A549 (cell line): ENCODE measurements around the gene FAM120A. TPM values are rescaled to one million over a fixed set of nuclear protein-coding genes. Genes with fewer than 3 reads are reported as not detected.

Source experiments
- ATAC-seq, 2 experiments: fragments of 200-7000 bp in 1 of 2; fragments of >200 bp in 1 of 2; cut with Nextera tagmentation in 1 of 2; cut with Tn5 transposase in 1 of 2; 3 replicates each; pipeline versions ENCODE4 v1.8.0 to v1.9.1; 2018 to 2020; ENCODE audit warnings: mild to moderate bottlenecking in 1 of 2, moderate library complexity in 1 of 2
- CTCF ChIA-PET: fragments of 300-600 bp; sonication (Branson Sonifier 250); formaldehyde crosslinking; extraction: SDS; loops from one replicate; lab custom pipeline; 2021; ENCODE audit warnings: antibody characterized with exemption, inconsistent platforms; lab: Yijun Ruan, JAX
- POLR2A ChIA-PET: fragments of 350-600 bp; formaldehyde crosslinking; extraction: SDS; loops from one replicate; lab custom pipeline; 2021; ENCODE audit warnings: antibody characterized with exemption, inconsistent platforms; lab: Yijun Ruan, JAX
- DNase-seq, 2 experiments: peaks; one replicate each; pipeline versions ENCODE4 v3.0.0 to v3.0.0-alpha.2; 2011 to 2016; ENCODE audit warnings: low read depth in 1 of 2, low spot score in 1 of 2
- FAIRE-seq: peaks from 2 replicates; lab custom pipeline; 2011; peaks lifted over from hg19 to GRCh38; lab: Jason Lieb, UNC
- H3K27ac ChIP-seq, 2 experiments: fragments of >200 bp; sonication (Bioruptor Twin); formaldehyde crosslinking; 3 replicates each; pipeline ENCODE4 v1.5.1; 2016 to 2017
- H3K4me1 ChIP-seq: fragments of >200 bp; sonication (Bioruptor Twin); formaldehyde crosslinking; 3 replicates; pipeline ENCODE4 v1.6.1; 2016
- H3K4me2 ChIP-seq: fragments of >200 bp; sonication (Bioruptor Twin); formaldehyde crosslinking; 3 replicates; pipeline ENCODE4 v1.6.1; 2016
- H3K4me3 ChIP-seq: fragments of >200 bp; sonication (Bioruptor Twin); formaldehyde crosslinking; 3 replicates; pipeline ENCODE4 v1.5.1; 2016
- H3K9me3 ChIP-seq: fragments of >200 bp; sonication (Bioruptor Twin); formaldehyde crosslinking; 3 replicates; pipeline ENCODE4 v1.6.1; 2016
- CEBPB ChIP-seq, 2 experiments: fragments of >200 bp in 1 of 2; sonication (Bioruptor Twin) in 1 of 2; formaldehyde crosslinking in 1 of 2; IDR thresholded peaks; 2 replicates each; pipeline ENCODE4 v1.6.1; 2012 to 2016
- CHD2 ChIP-seq: fragments of 150-350 bp; IDR thresholded peaks from 2 replicates; pipeline ENCODE4 v1.6.1; 2014; ENCODE audit warnings: low read length; ENCODE audit not compliant: partially characterized antibody
- CHD4 ChIP-seq: fragments of 200-600 bp; sonication (generic); IDR thresholded peaks from 2 replicates; pipeline ENCODE4 v1.6.1; 2016; ENCODE audit warnings: antibody characterized with exemption, mild to moderate bottlenecking, borderline replicate concordance
- EHF ChIP-seq: fragments of 250-450 bp; sonication (Bioruptor Pico); IDR thresholded peaks from 2 replicates; pipeline ENCODE4 v1.5.0; 2020; ENCODE audit warnings: mild to moderate bottlenecking
- FOSB ChIP-seq: fragments of 250-450 bp; sonication (Bioruptor Pico); IDR thresholded peaks from 2 replicates; pipeline ENCODE4 v1.5.0; 2020; ENCODE audit warnings: mild to moderate bottlenecking, moderate library complexity
- HDAC2 ChIP-seq: fragments of 200-600 bp; sonication (generic); IDR thresholded peaks from 2 replicates; pipeline ENCODE4 v1.6.1; 2016
- HEYL ChIP-seq: fragments of 250-450 bp; sonication (Bioruptor Pico); IDR thresholded peaks from 2 replicates; pipeline ENCODE4 v1.8.0; 2021; ENCODE audit warnings: mild to moderate bottlenecking, moderate library complexity
- HOXA7 ChIP-seq: fragments of 250-450 bp; sonication (Bioruptor Pico); IDR thresholded peaks from 2 replicates; pipeline ENCODE4 v1.5.0; 2020; ENCODE audit warnings: mild to moderate bottlenecking, moderate library complexity
- JUN ChIP-seq, 2 experiments: fragments of >200 bp; sonication (Bioruptor Twin); formaldehyde crosslinking; IDR thresholded peaks; 2 replicates in 1 of 2; 3 replicates in 1 of 2; pipeline ENCODE4 v1.6.1; 2016 to 2017
- KDM1A ChIP-seq: fragments of 200-600 bp; sonication (generic); IDR thresholded peaks from 2 replicates; pipeline ENCODE4 v1.6.1; 2016; ENCODE audit warnings: low read depth, mild to moderate bottlenecking
- KDM5A ChIP-seq: fragments of 200-600 bp; sonication (generic); IDR thresholded peaks from 2 replicates; pipeline ENCODE4 v1.6.1; 2016; ENCODE audit warnings: antibody characterized with exemption, mild to moderate bottlenecking
- MAFK ChIP-seq: fragments of 450-650 bp; IDR thresholded peaks from 2 replicates; pipeline ENCODE4 v1.6.1; 2014; ENCODE audit not compliant: partially characterized antibody
- MAZ ChIP-seq: fragments of 150-350 bp; IDR thresholded peaks from 2 replicates; pipeline ENCODE4 v1.6.1; 2014; ENCODE audit warnings: antibody characterized with exemption, low read depth, low read length, borderline replicate concordance
- MYC ChIP-seq: IDR thresholded peaks from 2 replicates; pipeline ENCODE4 v1.6.1; 2012; ENCODE audit warnings: mild to moderate bottlenecking, inconsistent platforms, low read length, improper control_type of control experiment, borderline replicate concordance
- NPAS2 ChIP-seq: fragments of 250-450 bp; sonication (Bioruptor Pico); IDR thresholded peaks from 2 replicates; pipeline ENCODE4 v1.8.0; 2022; ENCODE audit warnings: mild to moderate bottlenecking, moderate library complexity, borderline replicate concordance
- NR3C1 ChIP-seq: fragments of >200 bp; sonication (Bioruptor Twin); formaldehyde crosslinking; IDR thresholded peaks from 3 replicates; pipeline ENCODE4 v1.6.1; 2017
- PHF8 ChIP-seq: fragments of 200-600 bp; sonication (generic); IDR thresholded peaks from 2 replicates; pipeline ENCODE4 v1.6.1; 2016; ENCODE audit warnings: low read depth, mild to moderate bottlenecking, antibody characterized with exemption, moderate library complexity, borderline replicate concordance
- POLR2A ChIP-seq: IDR thresholded peaks from 2 replicates; pipeline ENCODE4 v1.6.1; 2012; ENCODE audit warnings: mild to moderate bottlenecking, low read length
- RCOR1 ChIP-seq: fragments of 150-350 bp; IDR thresholded peaks from 2 replicates; pipeline ENCODE4 v1.6.1; 2014; ENCODE audit warnings: antibody characterized with exemption, low read length, low read depth
- TP53 ChIP-seq: fragments of 250-450 bp; sonication (Bioruptor Pico); IDR thresholded peaks from 2 replicates; pipeline ENCODE4 v1.5.0; 2021; ENCODE audit warnings: mild to moderate bottlenecking, moderate library complexity
- ZNF302 ChIP-seq: fragments of 250-450 bp; sonication (Bioruptor Pico); IDR thresholded peaks from 2 replicates; pipeline ENCODE4 v1.9.0; 2021; ENCODE audit warnings: inconsistent platforms, mild to moderate bottlenecking, moderate library complexity
- ZSCAN20 ChIP-seq: fragments of 250-450 bp; sonication (Bioruptor Pico); IDR thresholded peaks from 2 replicates; pipeline ENCODE4 v1.8.0; 2022; ENCODE audit warnings: mild to moderate bottlenecking, moderate library complexity
- WGBS: methylation state at CpG from one replicate; pipeline ENCODE4 v1.1.6; 2017; ENCODE audit errors: missing lambda C conversion rate; 5-methylcytosine and 5-hydroxymethylcytosine counted together
- polyA minus RNA-seq: library from RNA; depleted of rRNA, polyadenylated mRNA; stranded (reverse); fragments of >200 nt; gene quantifications from 2 replicates; pipeline ENCODE4 v1.2.3, GENCODE V29; 2011; rRNA and poly(A)+ RNA removed
- polyA plus RNA-seq, 4 experiments: library from polyadenylated mRNA; depleted of rRNA in 3 of 4; stranded (reverse); fragments of >200 nt; fragmentation: RNase III in 1 of 4; extraction: RNeasy Plus Mini Kit Qiagen cat#74134 plus additional on column Dnase treatment in 1 of 4; gene quantifications; 2 replicates in 3 of 4; 3 replicates in 1 of 4; pipeline ENCODE4 v1.2.3, GENCODE V29; 2011 to 2017
- TF ChIP-seq, protein P1 (sequence below): fragments of 450-650 bp; IDR thresholded peaks from 2 replicates; pipeline ENCODE4 v1.6.1; 2014; ENCODE audit warnings: antibody characterized with exemption
- TF ChIP-seq, protein P2 (sequence below): fragments of 250-450 bp; sonication (Bioruptor Pico); IDR thresholded peaks from 2 replicates; pipeline ENCODE4 v1.5.0; 2020; ENCODE audit warnings: low read depth, mild to moderate bottlenecking, moderate library complexity
- TF ChIP-seq, protein P3 (sequence below): fragments of 200-600 bp; sonication (generic); IDR thresholded peaks from 2 replicates; pipeline ENCODE4 v1.6.1; 2016; ENCODE audit warnings: antibody characterized with exemption, mild to moderate bottlenecking, moderate library complexity
- TF ChIP-seq, protein P4 (sequence below): fragments of >200 bp; sonication (Bioruptor Twin); formaldehyde crosslinking; IDR thresholded peaks from 3 replicates; pipeline ENCODE4 v1.6.1; 2016
- TF ChIP-seq, protein P5 (sequence below): fragments of 150-350 bp; IDR thresholded peaks from 2 replicates; pipeline ENCODE4 v1.6.1; 2014; ENCODE audit warnings: low read depth, mild to moderate bottlenecking, low read length

The FAM120A gene, protein sequence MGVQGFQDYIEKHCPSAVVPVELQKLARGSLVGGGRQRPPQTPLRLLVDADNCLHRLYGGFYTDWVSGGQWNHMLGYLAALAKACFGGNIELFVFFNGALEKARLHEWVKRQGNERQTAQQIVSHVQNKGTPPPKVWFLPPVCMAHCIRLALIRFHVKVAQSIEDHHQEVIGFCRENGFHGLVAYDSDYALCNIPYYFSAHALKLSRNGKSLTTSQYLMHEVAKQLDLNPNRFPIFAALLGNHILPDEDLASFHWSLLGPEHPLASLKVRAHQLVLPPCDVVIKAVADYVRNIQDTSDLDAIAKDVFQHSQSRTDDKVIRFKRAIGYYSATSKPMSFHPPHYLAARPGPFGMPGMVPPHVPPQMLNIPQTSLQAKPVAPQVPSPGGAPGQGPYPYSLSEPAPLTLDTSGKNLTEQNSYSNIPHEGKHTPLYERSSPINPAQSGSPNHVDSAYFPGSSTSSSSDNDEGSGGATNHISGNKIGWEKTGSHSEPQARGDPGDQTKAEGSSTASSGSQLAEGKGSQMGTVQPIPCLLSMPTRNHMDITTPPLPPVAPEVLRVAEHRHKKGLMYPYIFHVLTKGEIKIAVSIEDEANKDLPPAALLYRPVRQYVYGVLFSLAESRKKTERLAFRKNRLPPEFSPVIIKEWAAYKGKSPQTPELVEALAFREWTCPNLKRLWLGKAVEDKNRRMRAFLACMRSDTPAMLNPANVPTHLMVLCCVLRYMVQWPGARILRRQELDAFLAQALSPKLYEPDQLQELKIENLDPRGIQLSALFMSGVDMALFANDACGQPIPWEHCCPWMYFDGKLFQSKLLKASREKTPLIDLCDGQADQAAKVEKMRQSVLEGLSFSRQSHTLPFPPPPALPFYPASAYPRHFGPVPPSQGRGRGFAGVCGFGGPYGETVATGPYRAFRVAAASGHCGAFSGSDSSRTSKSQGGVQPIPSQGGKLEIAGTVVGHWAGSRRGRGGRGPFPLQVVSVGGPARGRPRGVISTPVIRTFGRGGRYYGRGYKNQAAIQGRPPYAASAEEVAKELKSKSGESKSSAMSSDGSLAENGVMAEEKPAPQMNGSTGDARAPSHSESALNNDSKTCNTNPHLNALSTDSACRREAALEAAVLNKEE
- 105 and 111 TPM in 2 replicates for polyA plus RNA-seq (2011; rRNA removed)
- 70.9 and 86.8 TPM in 2 replicates for polyA plus RNA-seq (2012; cell fraction: cytosol; rRNA removed)
- polyA plus RNA-seq (2012; cell fraction: nucleus; rRNA removed), result 50.6 and 59.2 TPM in 2 replicates
- polyA plus RNA-seq (2017; fragmentation: RNase III; extraction: RNeasy Plus Mini Kit Qiagen cat#74134 plus additional on column Dnase treatment), result 86.3 to 91.9 TPM (median 88.7 TPM) in 3 replicates
- polyA minus RNA-seq, result 191 and 279 TPM in 2 replicates

DNA sequence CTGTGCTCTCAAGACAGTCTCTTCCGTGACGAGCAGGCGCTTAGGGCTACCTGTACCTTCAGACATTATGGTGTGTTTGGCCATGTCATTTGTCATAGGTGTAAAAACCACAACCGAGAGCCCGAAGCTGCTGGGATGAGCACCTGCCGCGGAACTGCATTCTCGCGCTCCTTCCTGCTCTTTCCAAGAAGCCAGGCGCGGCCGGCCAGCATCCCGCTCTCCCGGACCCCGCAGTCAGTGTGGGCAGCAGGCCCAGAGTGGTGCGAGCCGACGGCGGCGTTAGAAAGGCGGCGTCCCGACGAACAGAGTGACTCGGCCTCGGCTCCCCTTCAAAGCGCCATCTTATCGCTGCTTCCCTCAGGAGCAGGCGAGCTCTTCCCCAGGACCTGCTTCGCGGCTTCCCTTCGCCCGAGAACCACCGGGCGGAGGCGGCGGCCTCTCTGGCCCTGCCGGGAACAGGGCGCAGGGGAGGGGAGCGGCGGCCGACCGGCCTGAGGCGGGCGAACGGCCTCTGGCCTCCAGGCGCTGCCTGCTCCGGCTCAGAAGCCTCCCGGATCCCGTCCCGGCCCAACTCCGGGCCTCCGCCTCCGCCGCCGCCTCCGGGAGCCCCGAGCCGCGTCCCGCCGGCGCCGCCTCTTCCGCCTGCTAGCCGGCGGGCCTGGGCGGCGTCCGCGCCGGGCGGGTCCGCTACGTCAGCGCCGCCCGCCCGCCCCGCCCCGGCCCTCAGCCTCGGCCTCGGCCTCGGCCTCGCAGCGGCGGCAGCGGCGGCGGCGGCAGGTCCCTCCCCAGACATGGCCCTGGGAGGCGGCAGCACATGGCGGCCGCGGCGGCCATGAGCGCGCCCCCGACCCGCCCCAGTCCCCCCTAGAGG lies at the start of gene FAM120A:
TSS of gene FAM120A (plus strand) at position 741 of the 871 bp plus-strand sequence. CDS start 231 bp downstream, outside the sequence.
- WGBS, result 0% methylated on average over 20 of the region's 100 CpGs
- CTCF ChIA-PET, result interaction anchor here (1.0 to 1.9 kb wide), 3 partner anchors 31 to 115 kb away, joined by 3 to 8 read pairs (median 4); no protein-coding TSS in a partner anchor
- Histone ChIP-seq H3K27ac (peak within 1 kb of the TSS; percentile 89 to 98), H3K4me1 (peaks cover 35% of the 10 kb centered on the region), H3K4me2 (peak within 1 kb of the TSS; percentile 88), H3K4me3 (peak within 1 kb of the TSS; percentile 77), H3K9me3 (no peaks in the 10 kb centered on the region)
- ATAC-seq (peak; percentile 76 to 83), FAIRE-seq (no peak), DNase-seq (peak; percentile 52 to 83)
- POLR2A ChIA-PET, result interaction anchor here (0.6 to 1.0 kb wide), 5 partner anchors 115 to 412 kb away, joined by 3 to 8 read pairs (median 3); partner anchors contain the start of gene NINJ1
- TF ChIP-seq MAFK, result no peak
- TF ChIP-seq NPAS2 (CRISPR knock-in tag), result no peak
- TF ChIP-seq POLR2A, result peak; percentile 90
- TF ChIP-seq CHD2, result no peak
- no peak for TF ChIP-seq ZNF302 (CRISPR knock-in tag)
- TF ChIP-seq HDAC2, result no peak
- TF ChIP-seq EHF (CRISPR knock-in tag), result no peak
- no peak for TF ChIP-seq HOXA7
- no peak for TF ChIP-seq NR3C1
- TF ChIP-seq FOSB (CRISPR knock-in tag), result no peak
- TF ChIP-seq, protein P1, sequence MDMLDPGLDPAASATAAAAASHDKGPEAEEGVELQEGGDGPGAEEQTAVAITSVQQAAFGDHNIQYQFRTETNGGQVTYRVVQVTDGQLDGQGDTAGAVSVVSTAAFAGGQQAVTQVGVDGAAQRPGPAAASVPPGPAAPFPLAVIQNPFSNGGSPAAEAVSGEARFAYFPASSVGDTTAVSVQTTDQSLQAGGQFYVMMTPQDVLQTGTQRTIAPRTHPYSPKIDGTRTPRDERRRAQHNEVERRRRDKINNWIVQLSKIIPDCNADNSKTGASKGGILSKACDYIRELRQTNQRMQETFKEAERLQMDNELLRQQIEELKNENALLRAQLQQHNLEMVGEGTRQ, result no peak
- TF ChIP-seq, protein P2, sequence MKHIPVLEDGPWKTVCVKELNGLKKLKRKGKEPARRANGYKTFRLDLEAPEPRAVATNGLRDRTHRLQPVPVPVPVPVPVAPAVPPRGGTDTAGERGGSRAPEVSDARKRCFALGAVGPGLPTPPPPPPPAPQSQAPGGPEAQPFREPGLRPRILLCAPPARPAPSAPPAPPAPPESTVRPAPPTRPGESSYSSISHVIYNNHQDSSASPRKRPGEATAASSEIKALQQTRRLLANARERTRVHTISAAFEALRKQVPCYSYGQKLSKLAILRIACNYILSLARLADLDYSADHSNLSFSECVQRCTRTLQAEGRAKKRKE (CRISPR knock-in tag), result no peak
- TF ChIP-seq PHF8, result peak; percentile 91
- TF ChIP-seq JUN (IDR thresholded peaks at IDR 0.05), result peak; percentile 64 to 90; a peak in 4 of 5 replicates
- 0 out of 2 replicates have a peak, but pooled peaks have one; percentile 27 for TF ChIP-seq MYC
- no peak for TF ChIP-seq KDM5A
- TF ChIP-seq CEBPB (IDR thresholded peaks at IDR 0.05), result no peak
- TF ChIP-seq CHD4, result no peak
- no peak for TF ChIP-seq MAZ
- TF ChIP-seq RCOR1, result no peak
- TF ChIP-seq, protein P3, sequence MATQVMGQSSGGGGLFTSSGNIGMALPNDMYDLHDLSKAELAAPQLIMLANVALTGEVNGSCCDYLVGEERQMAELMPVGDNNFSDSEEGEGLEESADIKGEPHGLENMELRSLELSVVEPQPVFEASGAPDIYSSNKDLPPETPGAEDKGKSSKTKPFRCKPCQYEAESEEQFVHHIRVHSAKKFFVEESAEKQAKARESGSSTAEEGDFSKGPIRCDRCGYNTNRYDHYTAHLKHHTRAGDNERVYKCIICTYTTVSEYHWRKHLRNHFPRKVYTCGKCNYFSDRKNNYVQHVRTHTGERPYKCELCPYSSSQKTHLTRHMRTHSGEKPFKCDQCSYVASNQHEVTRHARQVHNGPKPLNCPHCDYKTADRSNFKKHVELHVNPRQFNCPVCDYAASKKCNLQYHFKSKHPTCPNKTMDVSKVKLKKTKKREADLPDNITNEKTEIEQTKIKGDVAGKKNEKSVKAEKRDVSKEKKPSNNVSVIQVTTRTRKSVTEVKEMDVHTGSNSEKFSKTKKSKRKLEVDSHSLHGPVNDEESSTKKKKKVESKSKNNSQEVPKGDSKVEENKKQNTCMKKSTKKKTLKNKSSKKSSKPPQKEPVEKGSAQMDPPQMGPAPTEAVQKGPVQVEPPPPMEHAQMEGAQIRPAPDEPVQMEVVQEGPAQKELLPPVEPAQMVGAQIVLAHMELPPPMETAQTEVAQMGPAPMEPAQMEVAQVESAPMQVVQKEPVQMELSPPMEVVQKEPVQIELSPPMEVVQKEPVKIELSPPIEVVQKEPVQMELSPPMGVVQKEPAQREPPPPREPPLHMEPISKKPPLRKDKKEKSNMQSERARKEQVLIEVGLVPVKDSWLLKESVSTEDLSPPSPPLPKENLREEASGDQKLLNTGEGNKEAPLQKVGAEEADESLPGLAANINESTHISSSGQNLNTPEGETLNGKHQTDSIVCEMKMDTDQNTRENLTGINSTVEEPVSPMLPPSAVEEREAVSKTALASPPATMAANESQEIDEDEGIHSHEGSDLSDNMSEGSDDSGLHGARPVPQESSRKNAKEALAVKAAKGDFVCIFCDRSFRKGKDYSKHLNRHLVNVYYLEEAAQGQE, result no peak
- no peak for TF ChIP-seq TP53
- TF ChIP-seq, protein P4, sequence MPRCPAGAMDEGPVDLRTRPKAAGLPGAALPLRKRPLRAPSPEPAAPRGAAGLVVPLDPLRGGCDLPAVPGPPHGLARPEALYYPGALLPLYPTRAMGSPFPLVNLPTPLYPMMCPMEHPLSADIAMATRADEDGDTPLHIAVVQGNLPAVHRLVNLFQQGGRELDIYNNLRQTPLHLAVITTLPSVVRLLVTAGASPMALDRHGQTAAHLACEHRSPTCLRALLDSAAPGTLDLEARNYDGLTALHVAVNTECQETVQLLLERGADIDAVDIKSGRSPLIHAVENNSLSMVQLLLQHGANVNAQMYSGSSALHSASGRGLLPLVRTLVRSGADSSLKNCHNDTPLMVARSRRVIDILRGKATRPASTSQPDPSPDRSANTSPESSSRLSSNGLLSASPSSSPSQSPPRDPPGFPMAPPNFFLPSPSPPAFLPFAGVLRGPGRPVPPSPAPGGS, result peak; percentile 95
- no peak for TF ChIP-seq ZSCAN20
- TF ChIP-seq, protein P5, sequence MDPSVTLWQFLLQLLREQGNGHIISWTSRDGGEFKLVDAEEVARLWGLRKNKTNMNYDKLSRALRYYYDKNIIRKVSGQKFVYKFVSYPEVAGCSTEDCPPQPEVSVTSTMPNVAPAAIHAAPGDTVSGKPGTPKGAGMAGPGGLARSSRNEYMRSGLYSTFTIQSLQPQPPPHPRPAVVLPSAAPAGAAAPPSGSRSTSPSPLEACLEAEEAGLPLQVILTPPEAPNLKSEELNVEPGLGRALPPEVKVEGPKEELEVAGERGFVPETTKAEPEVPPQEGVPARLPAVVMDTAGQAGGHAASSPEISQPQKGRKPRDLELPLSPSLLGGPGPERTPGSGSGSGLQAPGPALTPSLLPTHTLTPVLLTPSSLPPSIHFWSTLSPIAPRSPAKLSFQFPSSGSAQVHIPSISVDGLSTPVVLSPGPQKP, result no peak
- no peak for TF ChIP-seq KDM1A
- no peak for TF ChIP-seq HEYL (CRISPR knock-in tag)
